K562 (cell line): ENCODE results near the gene ATAD3C. TPM values are rescaled to one million over a fixed set of nuclear protein-coding genes. Genes with fewer than 3 reads are reported as not detected.
A peak's percentile ranks its signal among the peaks of the same experiment; 100 is the strongest.

Experiments
- ARID1B ChIP-seq: fragments of 450-650 bp; IDR thresholded peaks from 2 replicates; pipeline ENCODE4 v1.6.1; 2016; ENCODE audit warnings: antibody characterized with exemption, mild to moderate bottlenecking, inconsistent platforms
- ATF1 ChIP-seq, 2 experiments: fragments of 450-650 bp in 1 of 2; IDR thresholded peaks; 2 replicates each; pipeline ENCODE4 v1.6.1; 2016; ENCODE audit warnings: missing compliant biosample characterization in 1 of 2, missing genetic modification characterization in 1 of 2
- CREB1 ChIP-seq, 2 experiments: sonication (generic) in 1 of 2; formaldehyde crosslinking in 1 of 2; IDR thresholded peaks; 2 replicates each; pipeline versions ENCODE4 v1.6.1 to v1.8.0; 2012 to 2022; ENCODE audit warnings: inconsistent platforms in 1 of 2, mild to moderate bottlenecking in 1 of 2, missing genetic modification reagents in 1 of 2, moderate library complexity in 1 of 2
- CXXC5 ChIP-seq: fragments of 250-450 bp; sonication (Bioruptor Pico); IDR thresholded peaks from 2 replicates; pipeline ENCODE4 v1.8.0; 2022; ENCODE audit warnings: inconsistent platforms, mild to moderate bottlenecking, moderate library complexity
- ELF4 ChIP-seq: fragments of 450-650 bp; formaldehyde crosslinking; IDR thresholded peaks from 2 replicates; pipeline ENCODE4 v1.4.0; 2022; ENCODE audit warnings: missing genetic modification characterization
- L3MBTL2 ChIP-seq: fragments of 450-650 bp; IDR thresholded peaks from 2 replicates; pipeline ENCODE4 v1.6.1; 2016; ENCODE audit warnings: mild to moderate bottlenecking, moderate library complexity
- MTA3 ChIP-seq: fragments of 450-650 bp; formaldehyde crosslinking; IDR thresholded peaks from 2 replicates; pipeline ENCODE4 v1.6.1; 2017; ENCODE audit warnings: mild to moderate bottlenecking, borderline replicate concordance
- NONO ChIP-seq, 2 experiments: fragments of 200-400 bp in 1 of 2; fragments of 450-650 bp in 1 of 2; formaldehyde crosslinking in 1 of 2; IDR thresholded peaks; 2 replicates each; pipeline ENCODE4 v1.6.1; 2017; ENCODE audit warnings: low read depth in 2 of 2, mild to moderate bottlenecking in 2 of 2, moderate library complexity in 2 of 2, low read length in 1 of 2
- POU5F1 ChIP-seq: fragments of 150-350 bp; IDR thresholded peaks from 2 replicates; pipeline ENCODE4 v1.6.1; 2014; ENCODE audit warnings: borderline replicate concordance, low read length, low read depth, mild to moderate bottlenecking; ENCODE audit not compliant: partially characterized antibody
- ZNF184 ChIP-seq: sonication (generic); formaldehyde crosslinking; IDR thresholded peaks from 2 replicates; pipeline ENCODE4 v1.5.0; 2020; ENCODE audit warnings: missing genetic modification reagents
- ZNF212 ChIP-seq: fragments of 450-650 bp; formaldehyde crosslinking; IDR thresholded peaks from 2 replicates; pipeline ENCODE4 v1.4.0; 2020; ENCODE audit warnings: mild to moderate bottlenecking
- ZNF263 ChIP-seq: sonication (generic); formaldehyde crosslinking; IDR thresholded peaks from 2 replicates; pipeline ENCODE4 v1.8.0; 2022; ENCODE audit warnings: mild to moderate bottlenecking, missing genetic modification reagents, borderline replicate concordance
- ZNF384 ChIP-seq: IDR thresholded peaks from 2 replicates; pipeline ENCODE4 v1.6.1; 2012; ENCODE audit warnings: low read depth, low read length, improper control_type of control experiment
- ZNF551 ChIP-seq: fragments of 250-450 bp; sonication (Bioruptor Pico); IDR thresholded peaks from 2 replicates; pipeline ENCODE4 v1.5.0; 2021; ENCODE audit warnings: mild to moderate bottlenecking, moderate library complexity
- ZNF644 ChIP-seq: fragments of 200-800 bp; sonication (Bioruptor generic); IDR thresholded peaks from 2 replicates; pipeline ENCODE4 v1.6.1; 2016; ENCODE audit warnings: low read depth, missing genetic modification characterization, missing compliant biosample characterization
- polyA plus RNA-seq, 8 experiments: library from polyadenylated mRNA; depleted of rRNA in 4 of 8; stranded (reverse) in 5 of 8; unstranded in 3 of 8; fragments of >200 nt; fragmentation: Nextera tagmentation in 2 of 8; fragmentation: Illumina TruSeq in 1 of 8; extraction: Ambion mirVana in 2 of 8; extraction: Trizol in 1 of 8; gene quantifications; 2 replicates each; pipeline versions ENCODE4 v1.2.1 to v1.2.3, GENCODE V29; 2011 to 2014; ENCODE audit warnings: inconsistent platforms in 1 of 8, missing spikeins in 1 of 8
- total RNA-seq, 7 experiments: library from RNA; depleted of rRNA in 6 of 7; stranded (reverse); fragments of >200 nt in 6 of 7; fragmentation: Illumina TruSeq in 2 of 7; extraction: Trizol in 2 of 7; gene quantifications; 2 replicates each; pipeline versions ENCODE4 v1.2.1 to v1.2.3, GENCODE V29; 2011 to 2021; ENCODE audit warnings: low replicate concordance in 1 of 7
- TF ChIP-seq, protein P1 (sequence below): sonication (generic); formaldehyde crosslinking; IDR thresholded peaks from 2 replicates; pipeline ENCODE4 v1.4.0; 2020; ENCODE audit warnings: mild to moderate bottlenecking, missing genetic modification reagents
- TF ChIP-seq, protein P2 (sequence below), 2 experiments: IDR thresholded peaks; 2 replicates each; pipeline ENCODE4 v1.6.1; 2011; ENCODE audit warnings: borderline replicate concordance in 1 of 2, control low read depth in 1 of 2, low read depth in 1 of 2, low read length in 1 of 2, mild to moderate bottlenecking in 1 of 2, mixed read lengths in 1 of 2, moderate library complexity in 1 of 2; ENCODE audit not compliant: insufficient read depth in 1 of 2, insufficient read length in 1 of 2, poor library complexity in 1 of 2, severe bottlenecking in 1 of 2; ENCODE audit errors: extremely low read depth in 1 of 2
- TF ChIP-seq, protein P3 (sequence below), 2 experiments: fragments of 450-650 bp in 1 of 2; IDR thresholded peaks; 2 replicates each; pipeline ENCODE4 v1.6.1; 2011 to 2017; ENCODE audit warnings: low read depth in 2 of 2, antibody characterized with exemption in 1 of 2, borderline replicate concordance in 1 of 2, low read length in 1 of 2, mild to moderate bottlenecking in 1 of 2, mixed read lengths in 1 of 2; ENCODE audit not compliant: control insufficient read depth in 1 of 2

Gene ATAD3C
- total and polyA plus RNA-seq, 9 of the 15 experiments (the other 6 are each of a cell fraction or from before 2014, with no cell fraction given) = 0.03 to 0.18 TPM; not detected in 7

DNA sequence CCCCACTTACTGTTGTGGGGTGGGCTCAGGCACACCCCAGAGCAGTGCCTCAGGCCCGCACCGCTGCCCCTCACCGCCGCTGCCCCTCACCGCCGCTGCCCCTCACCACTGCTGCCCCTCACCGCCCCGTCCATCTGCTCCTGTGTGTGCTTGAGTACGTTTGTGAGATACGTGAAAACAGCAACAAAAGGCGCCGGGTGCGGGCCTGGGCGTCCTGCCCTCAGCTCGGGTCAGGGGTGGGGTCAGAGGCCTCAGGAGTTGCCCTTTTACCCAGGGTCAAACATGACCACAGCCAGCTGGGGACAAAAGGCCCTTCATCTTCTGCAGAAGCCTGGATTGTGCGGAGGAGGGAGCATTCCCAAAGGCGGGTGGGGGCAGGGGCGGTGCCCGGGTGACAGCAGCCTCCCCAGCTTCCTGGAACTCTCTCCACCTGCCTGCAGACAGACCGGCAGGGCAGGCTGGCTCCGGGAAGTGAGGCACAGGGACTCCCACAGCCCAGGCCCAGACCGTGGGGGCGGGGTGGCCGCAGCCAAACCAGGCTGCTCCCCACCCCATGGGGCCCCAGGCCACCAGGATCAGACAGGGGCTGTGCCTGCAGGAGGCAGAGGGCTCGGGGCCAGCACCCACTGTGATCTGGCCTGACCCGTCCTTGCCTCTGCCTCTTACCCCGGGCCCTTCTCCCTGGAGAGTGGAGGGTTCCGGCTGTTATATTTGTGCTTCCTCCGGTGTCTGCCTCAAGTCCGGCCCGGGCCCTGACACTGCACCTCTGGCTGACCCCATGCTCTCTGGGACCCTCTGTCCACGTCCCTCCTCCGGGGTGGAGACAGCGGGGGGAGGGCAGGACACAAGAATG lies 16.3 kb upstream of the ATAD3C start (continued):
- TF ChIP-seq, protein P1, sequence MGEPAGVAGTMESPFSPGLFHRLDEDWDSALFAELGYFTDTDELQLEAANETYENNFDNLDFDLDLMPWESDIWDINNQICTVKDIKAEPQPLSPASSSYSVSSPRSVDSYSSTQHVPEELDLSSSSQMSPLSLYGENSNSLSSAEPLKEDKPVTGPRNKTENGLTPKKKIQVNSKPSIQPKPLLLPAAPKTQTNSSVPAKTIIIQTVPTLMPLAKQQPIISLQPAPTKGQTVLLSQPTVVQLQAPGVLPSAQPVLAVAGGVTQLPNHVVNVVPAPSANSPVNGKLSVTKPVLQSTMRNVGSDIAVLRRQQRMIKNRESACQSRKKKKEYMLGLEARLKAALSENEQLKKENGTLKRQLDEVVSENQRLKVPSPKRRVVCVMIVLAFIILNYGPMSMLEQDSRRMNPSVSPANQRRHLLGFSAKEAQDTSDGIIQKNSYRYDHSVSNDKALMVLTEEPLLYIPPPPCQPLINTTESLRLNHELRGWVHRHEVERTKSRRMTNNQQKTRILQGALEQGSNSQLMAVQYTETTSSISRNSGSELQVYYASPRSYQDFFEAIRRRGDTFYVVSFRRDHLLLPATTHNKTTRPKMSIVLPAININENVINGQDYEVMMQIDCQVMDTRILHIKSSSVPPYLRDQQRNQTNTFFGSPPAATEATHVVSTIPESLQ (CRISPR knock-in tag) = peak; percentile 76; the same call in 1 of the 2 replicates
- TF ChIP-seq CREB1 (IDR thresholded peaks at IDR 0.05) (0 out of 2 replicates have a peak, but pooled peaks have one; percentile 19), CREB1 (CRISPR knock-in tag; IDR thresholded peaks at IDR 0.05) (no peak), ARID1B (peak; percentile 59; the same call in 1 of the 2 replicates), ZNF263 (CRISPR knock-in tag) (peak; percentile 53), ZNF184 (CRISPR knock-in tag) (no peak), ZNF384 (no peak), MTA3 (peak; percentile 70; the same call in 1 of the 2 replicates), NONO (IDR thresholded peaks at IDR 0.05; ENCODE audit: low read depth in 2 of 2, low read length in 1 of 2) (no peak), ZNF212 (CRISPR knock-in tag) (no peak), ATF1 (CRISPR knock-in tag; IDR thresholded peaks at IDR 0.05) (no peak), ATF1 (tag; IDR thresholded peaks at IDR 0.05) (peak; percentile 41; the same call in 1 of the 2 replicates), CXXC5 (CRISPR knock-in tag) (peak; percentile 74), ZNF551 (CRISPR knock-in tag) (no peak), POU5F1 (no peak), ELF4 (CRISPR knock-in tag) (peak; percentile 33; the same call in 1 of the 2 replicates), ZNF644 (tag) (0 out of 2 replicates have a peak, but pooled peaks have one; percentile 45), L3MBTL2 (peak; percentile 75)
- TF ChIP-seq, protein P2, sequence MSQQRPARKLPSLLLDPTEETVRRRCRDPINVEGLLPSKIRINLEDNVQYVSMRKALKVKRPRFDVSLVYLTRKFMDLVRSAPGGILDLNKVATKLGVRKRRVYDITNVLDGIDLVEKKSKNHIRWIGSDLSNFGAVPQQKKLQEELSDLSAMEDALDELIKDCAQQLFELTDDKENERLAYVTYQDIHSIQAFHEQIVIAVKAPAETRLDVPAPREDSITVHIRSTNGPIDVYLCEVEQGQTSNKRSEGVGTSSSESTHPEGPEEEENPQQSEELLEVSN (IDR thresholded peaks at IDR 0.05; ENCODE audit: borderline replicate concordance in 1 of 2, extremely low read depth in 1 of 2, insufficient read depth in 1 of 2, insufficient read length in 1 of 2, low read depth in 1 of 2, low read length in 1 of 2, poor library complexity in 1 of 2, severe bottlenecking in 1 of 2) = no peak
- TF ChIP-seq, protein P3, sequence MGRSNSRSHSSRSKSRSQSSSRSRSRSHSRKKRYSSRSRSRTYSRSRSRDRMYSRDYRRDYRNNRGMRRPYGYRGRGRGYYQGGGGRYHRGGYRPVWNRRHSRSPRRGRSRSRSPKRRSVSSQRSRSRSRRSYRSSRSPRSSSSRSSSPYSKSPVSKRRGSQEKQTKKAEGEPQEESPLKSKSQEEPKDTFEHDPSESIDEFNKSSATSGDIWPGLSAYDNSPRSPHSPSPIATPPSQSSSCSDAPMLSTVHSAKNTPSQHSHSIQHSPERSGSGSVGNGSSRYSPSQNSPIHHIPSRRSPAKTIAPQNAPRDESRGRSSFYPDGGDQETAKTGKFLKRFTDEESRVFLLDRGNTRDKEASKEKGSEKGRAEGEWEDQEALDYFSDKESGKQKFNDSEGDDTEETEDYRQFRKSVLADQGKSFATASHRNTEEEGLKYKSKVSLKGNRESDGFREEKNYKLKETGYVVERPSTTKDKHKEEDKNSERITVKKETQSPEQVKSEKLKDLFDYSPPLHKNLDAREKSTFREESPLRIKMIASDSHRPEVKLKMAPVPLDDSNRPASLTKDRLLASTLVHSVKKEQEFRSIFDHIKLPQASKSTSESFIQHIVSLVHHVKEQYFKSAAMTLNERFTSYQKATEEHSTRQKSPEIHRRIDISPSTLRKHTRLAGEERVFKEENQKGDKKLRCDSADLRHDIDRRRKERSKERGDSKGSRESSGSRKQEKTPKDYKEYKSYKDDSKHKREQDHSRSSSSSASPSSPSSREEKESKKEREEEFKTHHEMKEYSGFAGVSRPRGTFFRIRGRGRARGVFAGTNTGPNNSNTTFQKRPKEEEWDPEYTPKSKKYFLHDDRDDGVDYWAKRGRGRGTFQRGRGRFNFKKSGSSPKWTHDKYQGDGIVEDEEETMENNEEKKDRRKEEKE (IDR thresholded peaks at IDR 0.05; ENCODE audit: borderline replicate concordance in 1 of 2, control insufficient read depth in 1 of 2, low read depth in 2 of 2, low read length in 1 of 2) = no peak
